Measurements from ENCODE around the gene PRKCB.

PRKCB gene

GRCh38 chr16:24262816-24263215, 427.0 kb downstream of the PRKCB start:
- no peak for DNase-seq

Data from stimulated activated CD4-positive, alpha-beta T cell treated with anti-CD3 and anti-CD28 coated beads, Interleukin-2, amount 100 ng/mL, for 24 hours (primary cell).